ENCODE results near the gene CPNE4.

Gene CPNE4

DNA sequence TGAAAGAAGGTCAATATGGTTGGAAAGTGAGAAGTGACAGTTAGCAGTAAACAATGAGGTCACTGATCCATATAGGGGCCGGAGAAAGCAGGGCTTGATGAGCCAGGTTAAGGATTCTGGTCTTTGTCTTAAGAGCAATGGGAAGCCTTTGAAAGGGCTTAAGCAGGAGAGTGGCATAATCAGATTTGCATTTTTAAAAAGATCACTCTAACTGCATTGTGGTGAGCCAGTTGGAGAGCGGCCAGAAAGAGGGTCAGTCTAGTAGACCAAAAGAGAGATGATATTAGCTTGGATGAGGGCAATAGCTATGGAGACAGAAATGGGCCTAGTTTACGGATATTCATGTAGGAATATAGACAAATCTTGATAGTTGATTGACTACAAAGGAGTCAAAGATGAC is 46.6 kb downstream of the CPNE4 start:
- H3K4me3 ChIP-seq (ENCODE audit: low read depth, low read length, poor library complexity, severe bottlenecking), result no peak overlapping the region
- no peak overlapping the region for H3K27ac ChIP-seq (ENCODE audit: low read depth, low read length, poor library complexity, severe bottlenecking)
- no peaks in the 10 kb centered on the region for H3K9me3 ChIP-seq (ENCODE audit: low read length)
- no peak overlapping the region for H3K4me2 ChIP-seq (ENCODE audit: low read length)
- H3K9me2 ChIP-seq (ENCODE audit: low read depth, low read length), result no peaks in the 10 kb centered on the region
- H3K36me3 ChIP-seq (ENCODE audit: insufficient read depth, low read length), result no peaks in the 10 kb centered on the region
- H3K79me2 ChIP-seq (ENCODE audit: insufficient read depth, low read length), result no peaks in the 10 kb centered on the region
- H3K4me1 ChIP-seq (ENCODE audit: insufficient read depth, low read length, severe bottlenecking), result no peaks in the 10 kb centered on the region
- H4K20me1 ChIP-seq (ENCODE audit: insufficient read depth, low read length), result no peaks in the 10 kb centered on the region
- no peak overlapping the region for H3K9ac ChIP-seq (ENCODE audit: low read length)
- H3K27me3 ChIP-seq (ENCODE audit: insufficient read depth, low read length), result no peaks in the 10 kb centered on the region
- no peaks in the 10 kb centered on the region for H3F3A ChIP-seq (ENCODE audit: insufficient read depth, low read length)
- TF ChIP-seq EZH2 (IDR thresholded peaks at IDR 0.05; ENCODE audit: borderline replicate concordance, low read length), result no peak
- TF ChIP-seq, protein P1, sequence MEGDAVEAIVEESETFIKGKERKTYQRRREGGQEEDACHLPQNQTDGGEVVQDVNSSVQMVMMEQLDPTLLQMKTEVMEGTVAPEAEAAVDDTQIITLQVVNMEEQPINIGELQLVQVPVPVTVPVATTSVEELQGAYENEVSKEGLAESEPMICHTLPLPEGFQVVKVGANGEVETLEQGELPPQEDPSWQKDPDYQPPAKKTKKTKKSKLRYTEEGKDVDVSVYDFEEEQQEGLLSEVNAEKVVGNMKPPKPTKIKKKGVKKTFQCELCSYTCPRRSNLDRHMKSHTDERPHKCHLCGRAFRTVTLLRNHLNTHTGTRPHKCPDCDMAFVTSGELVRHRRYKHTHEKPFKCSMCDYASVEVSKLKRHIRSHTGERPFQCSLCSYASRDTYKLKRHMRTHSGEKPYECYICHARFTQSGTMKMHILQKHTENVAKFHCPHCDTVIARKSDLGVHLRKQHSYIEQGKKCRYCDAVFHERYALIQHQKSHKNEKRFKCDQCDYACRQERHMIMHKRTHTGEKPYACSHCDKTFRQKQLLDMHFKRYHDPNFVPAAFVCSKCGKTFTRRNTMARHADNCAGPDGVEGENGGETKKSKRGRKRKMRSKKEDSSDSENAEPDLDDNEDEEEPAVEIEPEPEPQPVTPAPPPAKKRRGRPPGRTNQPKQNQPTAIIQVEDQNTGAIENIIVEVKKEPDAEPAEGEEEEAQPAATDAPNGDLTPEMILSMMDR (IDR thresholded peaks at IDR 0.05; ENCODE audit: low read length), result no peak
- no peak overlapping the region for H2AFZ ChIP-seq (ENCODE audit: low read length)

DNA sequence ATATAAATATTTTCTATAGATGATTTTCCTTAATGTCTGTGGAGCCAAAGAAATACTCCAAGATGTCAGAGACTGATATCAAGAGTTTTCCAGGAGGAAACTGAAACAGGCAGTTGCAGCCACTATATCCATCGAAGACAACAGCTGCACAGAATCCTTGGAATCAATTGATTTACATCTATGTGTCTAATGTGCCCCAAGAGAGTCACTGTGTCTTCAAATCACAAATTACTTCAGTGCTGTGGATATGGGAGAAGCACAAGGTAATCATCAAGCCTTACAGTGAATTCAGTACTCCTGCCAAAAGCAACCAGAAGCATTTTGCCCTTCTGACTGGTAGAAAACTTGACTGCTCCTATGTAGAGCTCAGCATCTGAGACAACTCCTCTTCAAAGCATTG is 51.1 kb downstream of the CPNE4 start:
- Histone ChIP-seq H2AFZ (ENCODE audit: low read length) (no peak overlapping the region), H3F3A (ENCODE audit: insufficient read depth, low read length) (no peaks in the 10 kb centered on the region), H3K9me2 (ENCODE audit: low read depth, low read length) (no peaks in the 10 kb centered on the region; the same call in 1 of the 2 replicates), H3K4me2 (ENCODE audit: low read length) (no peak overlapping the region), H3K27me3 (ENCODE audit: insufficient read depth, low read length) (no peaks in the 10 kb centered on the region), H3K36me3 (ENCODE audit: insufficient read depth, low read length) (no peaks in the 10 kb centered on the region), H3K4me3 (ENCODE audit: low read depth, low read length, poor library complexity, severe bottlenecking) (no peak overlapping the region), H3K4me1 (ENCODE audit: insufficient read depth, low read length, severe bottlenecking) (no peaks in the 10 kb centered on the region), H3K79me2 (ENCODE audit: insufficient read depth, low read length) (no peaks in the 10 kb centered on the region), H4K20me1 (ENCODE audit: insufficient read depth, low read length) (0 out of 2 replicates have a peak, but pooled peaks cover 2% of the 10 kb centered on the region), H3K9me3 (ENCODE audit: low read length) (no peaks in the 10 kb centered on the region), H3K9ac (ENCODE audit: low read length) (no peak overlapping the region), H3K27ac (ENCODE audit: low read depth, low read length, poor library complexity, severe bottlenecking) (no peak overlapping the region)
- no peak for TF ChIP-seq EZH2 (IDR thresholded peaks at IDR 0.05; ENCODE audit: borderline replicate concordance, low read length)
- TF ChIP-seq, protein P1 (IDR thresholded peaks at IDR 0.05; ENCODE audit: low read length), result no peak

DNA sequence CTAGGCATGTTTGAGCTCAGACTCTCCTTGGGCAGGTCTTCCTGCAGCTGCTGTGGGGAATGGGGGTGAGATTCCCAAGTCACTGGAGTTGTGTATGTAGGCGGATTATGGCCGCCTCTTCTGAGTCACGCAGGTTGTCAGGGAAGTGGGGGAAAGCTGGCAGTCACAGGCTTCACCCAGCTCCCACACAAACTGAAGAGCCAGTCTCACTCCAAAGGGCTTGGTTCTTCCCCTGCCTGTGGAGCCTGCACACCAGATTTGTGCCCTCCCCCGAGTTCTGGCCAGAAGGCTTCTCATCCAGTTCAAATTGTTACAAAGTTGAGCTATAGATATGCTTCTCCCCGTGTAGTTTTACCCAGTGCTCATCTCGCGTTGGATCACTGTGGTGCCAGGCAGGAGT is 53.5 kb downstream of the CPNE4 start:
- H3K36me3 ChIP-seq (ENCODE audit: insufficient read depth, low read length), result no peaks in the 10 kb centered on the region
- H3K4me3 ChIP-seq (ENCODE audit: low read depth, low read length, poor library complexity, severe bottlenecking), result no peak overlapping the region
- TF ChIP-seq EZH2 (IDR thresholded peaks at IDR 0.05; ENCODE audit: borderline replicate concordance, low read length), result no peak
- TF ChIP-seq, protein P1 (IDR thresholded peaks at IDR 0.05; ENCODE audit: low read length), result no peak
- H3K9me2 ChIP-seq (ENCODE audit: low read depth, low read length), result no peaks in the 10 kb centered on the region; the same call in 1 of the 2 replicates
- H3K9me3 ChIP-seq (ENCODE audit: low read length), result no peaks in the 10 kb centered on the region
- H3K27ac ChIP-seq (ENCODE audit: low read depth, low read length, poor library complexity, severe bottlenecking), result no peak overlapping the region
- no peak overlapping the region for H3K4me2 ChIP-seq (ENCODE audit: low read length)
- no peaks in the 10 kb centered on the region for H3K27me3 ChIP-seq (ENCODE audit: insufficient read depth, low read length)
- no peak overlapping the region for H2AFZ ChIP-seq (ENCODE audit: low read length)
- H3K9ac ChIP-seq (ENCODE audit: low read length), result no peak overlapping the region
- H4K20me1 ChIP-seq (ENCODE audit: insufficient read depth, low read length), result 0 out of 2 replicates have a peak, but pooled peaks cover 2% of the 10 kb centered on the region
- no peaks in the 10 kb centered on the region for H3K4me1 ChIP-seq (ENCODE audit: insufficient read depth, low read length, severe bottlenecking)
- H3F3A ChIP-seq (ENCODE audit: insufficient read depth, low read length), result no peaks in the 10 kb centered on the region
- no peaks in the 10 kb centered on the region for H3K79me2 ChIP-seq (ENCODE audit: insufficient read depth, low read length)

Measured in OCI-LY1 (cell line).